Measurements from ENCODE around the gene TBC1D22B.

Gene TBC1D22B

DNA sequence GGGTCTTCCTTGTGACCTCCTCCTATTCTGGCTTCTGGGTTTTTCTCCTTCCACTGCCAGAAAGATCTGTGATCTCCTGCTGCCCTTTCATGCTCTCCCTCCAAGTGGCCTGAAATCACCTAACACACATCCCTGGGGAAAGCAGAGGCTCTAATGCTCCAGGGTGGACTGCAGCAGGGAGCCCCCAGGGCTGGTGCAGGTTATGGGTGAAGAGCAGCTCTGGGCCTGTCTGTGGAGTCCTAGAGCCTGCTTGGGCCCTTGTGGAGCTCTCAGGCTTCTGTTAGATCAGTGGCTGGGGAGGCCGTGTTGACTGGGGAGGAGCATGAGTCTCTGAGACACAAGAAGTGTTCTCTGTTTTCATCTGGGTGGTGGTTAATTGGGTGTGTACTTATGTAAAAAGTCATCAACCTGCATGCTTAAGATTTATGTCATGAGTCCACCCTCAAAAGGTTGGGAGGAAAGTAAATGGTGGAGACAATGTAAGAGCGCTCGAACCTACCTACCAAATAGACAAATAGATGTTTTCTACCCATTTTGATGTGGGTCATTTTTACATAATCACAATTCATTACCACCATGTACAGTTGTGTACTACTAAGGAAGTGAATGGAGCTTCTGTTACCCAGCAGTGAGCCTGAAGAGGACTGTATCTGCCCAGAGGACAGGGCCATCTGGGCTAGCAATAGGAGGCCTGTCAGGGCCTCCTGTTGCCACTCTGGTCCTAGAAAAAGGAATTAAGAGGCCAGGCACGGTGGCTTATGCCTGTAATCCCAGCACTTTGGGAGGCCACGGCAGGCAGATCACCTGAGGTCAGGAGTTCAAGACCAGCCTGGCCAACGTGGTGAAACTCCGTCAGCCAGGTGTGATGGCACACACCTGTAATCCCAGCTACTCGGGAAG, 64.2 kb downstream of the TBC1D22B start:
- Histone ChIP-seq H3K27ac (ENCODE audit: extremely low read depth, low read depth, low read length) (no peak overlapping the region), H3K36me3 (ENCODE audit: control insufficient read depth in 2 of 2, insufficient read depth in 1 of 2, low read length in 2 of 2) (peaks cover 0 to 68% of the 10 kb centered on the region in 2 experiments; a peak in 2 of 3 replicates), H3K4me1 (ENCODE audit: control insufficient read depth, insufficient read depth, low read length) (peaks cover 3% of the 10 kb centered on the region; the same call in 1 of the 2 replicates), H3K4me3 (ENCODE audit: low read depth, low read length) (no peak overlapping the region), H3K9me3 (ENCODE audit: control insufficient read depth, insufficient read depth, low read depth, low read length) (no peaks in the 10 kb centered on the region)
- TF ChIP-seq, protein P1, sequence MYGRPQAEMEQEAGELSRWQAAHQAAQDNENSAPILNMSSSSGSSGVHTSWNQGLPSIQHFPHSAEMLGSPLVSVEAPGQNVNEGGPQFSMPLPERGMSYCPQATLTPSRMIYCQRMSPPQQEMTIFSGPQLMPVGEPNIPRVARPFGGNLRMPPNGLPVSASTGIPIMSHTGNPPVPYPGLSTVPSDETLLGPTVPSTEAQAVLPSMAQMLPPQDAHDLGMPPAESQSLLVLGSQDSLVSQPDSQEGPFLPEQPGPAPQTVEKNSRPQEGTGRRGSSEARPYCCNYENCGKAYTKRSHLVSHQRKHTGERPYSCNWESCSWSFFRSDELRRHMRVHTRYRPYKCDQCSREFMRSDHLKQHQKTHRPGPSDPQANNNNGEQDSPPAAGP (tag by site-specific recombination; IDR thresholded peaks at IDR 0.05): 0 out of 2 replicates have a peak, but pooled peaks have one; percentile 24
- TF ChIP-seq, protein P2, sequence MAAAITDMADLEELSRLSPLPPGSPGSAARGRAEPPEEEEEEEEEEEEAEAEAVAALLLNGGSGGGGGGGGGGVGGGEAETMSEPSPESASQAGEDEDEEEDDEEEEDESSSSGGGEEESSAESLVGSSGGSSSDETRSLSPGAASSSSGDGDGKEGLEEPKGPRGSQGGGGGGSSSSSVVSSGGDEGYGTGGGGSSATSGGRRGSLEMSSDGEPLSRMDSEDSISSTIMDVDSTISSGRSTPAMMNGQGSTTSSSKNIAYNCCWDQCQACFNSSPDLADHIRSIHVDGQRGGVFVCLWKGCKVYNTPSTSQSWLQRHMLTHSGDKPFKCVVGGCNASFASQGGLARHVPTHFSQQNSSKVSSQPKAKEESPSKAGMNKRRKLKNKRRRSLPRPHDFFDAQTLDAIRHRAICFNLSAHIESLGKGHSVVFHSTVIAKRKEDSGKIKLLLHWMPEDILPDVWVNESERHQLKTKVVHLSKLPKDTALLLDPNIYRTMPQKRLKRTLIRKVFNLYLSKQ (tag by site-specific recombination; IDR thresholded peaks at IDR 0.05; ENCODE audit: borderline replicate concordance): no peak
- ChIA-PET POLR2A (no interaction called here), CTCF (interaction anchor here (0.7 to 2.4 kb wide), 4 partner anchors 11 to 304 kb away, joined by 3 to 9 read pairs (median 3); no protein-coding TSS in a partner anchor)

DNA sequence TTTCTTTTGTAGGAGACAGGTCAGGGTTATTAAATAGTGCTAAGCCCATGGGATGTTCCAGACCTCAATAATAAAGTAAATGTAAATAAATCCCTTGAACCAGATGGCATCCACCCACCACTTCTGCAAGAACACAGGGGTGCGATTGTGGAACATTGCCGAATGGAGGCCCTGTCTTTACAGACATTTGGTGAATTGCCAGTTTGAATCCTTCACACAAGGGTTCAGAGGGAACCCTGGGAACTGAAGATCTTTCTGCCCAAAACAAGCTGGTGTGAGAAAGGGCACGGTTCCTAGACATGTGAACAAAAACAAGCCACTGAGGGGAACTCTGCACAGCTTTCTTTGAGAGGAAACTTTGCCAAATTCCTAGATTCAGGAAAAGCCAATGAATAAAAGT, 66.0 kb downstream of the TBC1D22B start:
- 0 out of 2 replicates have a peak, but pooled peaks have one; percentile 42 for TF ChIP-seq ZBTB48 (tag by site-specific recombination; IDR thresholded peaks at IDR 0.05)
- peak; percentile 80 for TF ChIP-seq ZFHX2 (tag by site-specific recombination; conservative IDR thresholded peaks at IDR 0.05)
- TF ChIP-seq, protein P3, sequence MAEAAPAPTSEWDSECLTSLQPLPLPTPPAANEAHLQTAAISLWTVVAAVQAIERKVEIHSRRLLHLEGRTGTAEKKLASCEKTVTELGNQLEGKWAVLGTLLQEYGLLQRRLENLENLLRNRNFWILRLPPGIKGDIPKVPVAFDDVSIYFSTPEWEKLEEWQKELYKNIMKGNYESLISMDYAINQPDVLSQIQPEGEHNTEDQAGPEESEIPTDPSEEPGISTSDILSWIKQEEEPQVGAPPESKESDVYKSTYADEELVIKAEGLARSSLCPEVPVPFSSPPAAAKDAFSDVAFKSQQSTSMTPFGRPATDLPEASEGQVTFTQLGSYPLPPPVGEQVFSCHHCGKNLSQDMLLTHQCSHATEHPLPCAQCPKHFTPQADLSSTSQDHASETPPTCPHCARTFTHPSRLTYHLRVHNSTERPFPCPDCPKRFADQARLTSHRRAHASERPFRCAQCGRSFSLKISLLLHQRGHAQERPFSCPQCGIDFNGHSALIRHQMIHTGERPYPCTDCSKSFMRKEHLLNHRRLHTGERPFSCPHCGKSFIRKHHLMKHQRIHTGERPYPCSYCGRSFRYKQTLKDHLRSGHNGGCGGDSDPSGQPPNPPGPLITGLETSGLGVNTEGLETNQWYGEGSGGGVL (tag by site-specific recombination; IDR thresholded peaks at IDR 0.05): peak; percentile 11; the same call in 1 of the 2 replicates
- TF ChIP-seq ZBTB17 (tag by site-specific recombination; IDR thresholded peaks at IDR 0.05): 0 out of 2 replicates have a peak, but pooled peaks have one; percentile 19
- no peak for TF ChIP-seq OSR2 (tag by site-specific recombination; IDR thresholded peaks at IDR 0.05)
- TF ChIP-seq, protein P4, sequence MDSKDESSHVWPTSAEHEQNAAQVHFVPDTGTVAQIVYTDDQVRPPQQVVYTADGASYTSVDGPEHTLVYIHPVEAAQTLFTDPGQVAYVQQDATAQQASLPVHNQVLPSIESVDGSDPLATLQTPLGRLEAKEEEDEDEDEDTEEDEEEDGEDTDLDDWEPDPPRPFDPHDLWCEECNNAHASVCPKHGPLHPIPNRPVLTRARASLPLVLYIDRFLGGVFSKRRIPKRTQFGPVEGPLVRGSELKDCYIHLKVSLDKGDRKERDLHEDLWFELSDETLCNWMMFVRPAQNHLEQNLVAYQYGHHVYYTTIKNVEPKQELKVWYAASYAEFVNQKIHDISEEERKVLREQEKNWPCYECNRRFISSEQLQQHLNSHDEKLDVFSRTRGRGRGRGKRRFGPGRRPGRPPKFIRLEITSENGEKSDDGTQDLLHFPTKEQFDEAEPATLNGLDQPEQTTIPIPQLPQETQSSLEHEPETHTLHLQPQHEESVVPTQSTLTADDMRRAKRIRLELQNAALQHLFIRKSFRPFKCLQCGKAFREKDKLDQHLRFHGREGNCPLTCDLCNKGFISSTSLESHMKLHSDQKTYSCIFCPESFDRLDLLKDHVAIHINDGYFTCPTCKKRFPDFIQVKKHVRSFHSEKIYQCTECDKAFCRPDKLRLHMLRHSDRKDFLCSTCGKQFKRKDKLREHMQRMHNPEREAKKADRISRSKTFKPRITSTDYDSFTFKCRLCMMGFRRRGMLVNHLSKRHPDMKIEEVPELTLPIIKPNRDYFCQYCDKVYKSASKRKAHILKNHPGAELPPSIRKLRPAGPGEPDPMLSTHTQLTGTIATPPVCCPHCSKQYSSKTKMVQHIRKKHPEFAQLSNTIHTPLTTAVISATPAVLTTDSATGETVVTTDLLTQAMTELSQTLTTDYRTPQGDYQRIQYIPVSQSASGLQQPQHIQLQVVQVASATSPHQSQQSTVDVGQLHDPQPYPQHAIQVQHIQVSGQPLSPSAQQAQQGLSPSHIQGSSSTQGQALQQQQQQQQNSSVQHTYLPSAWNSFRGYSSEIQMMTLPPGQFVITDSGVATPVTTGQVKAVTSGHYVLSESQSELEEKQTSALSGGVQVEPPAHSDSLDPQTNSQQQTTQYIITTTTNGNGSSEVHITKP (tag by site-specific recombination; IDR thresholded peaks at IDR 0.05): peak; percentile 64; the same call in 1 of the 2 replicates
- TF ChIP-seq SP7 (tag by site-specific recombination; IDR thresholded peaks at IDR 0.05): peak; percentile 42
- peak; percentile 38; the same call in 1 of the 2 replicates for TF ChIP-seq EGR2 (tag by site-specific recombination; IDR thresholded peaks at IDR 0.05; ENCODE audit: low read depth)
- TF ChIP-seq ZFP37 (tag by site-specific recombination; IDR thresholded peaks at IDR 0.05): no peak
- POLR2A ChIA-PET: no interaction called here
- CTCF ChIA-PET: interaction anchor here (0.9 to 4.7 kb wide), 10 partner anchors 11 to 368 kb away, joined by 3 to 103 read pairs (median 6); no protein-coding TSS in a partner anchor
- Histone ChIP-seq H3K36me3 (ENCODE audit: control insufficient read depth in 2 of 2, insufficient read depth in 1 of 2, low read length in 2 of 2) (peaks cover 0 to 50% of the 10 kb centered on the region in 2 experiments; a peak in 2 of 3 replicates), H3K9me3 (ENCODE audit: control insufficient read depth, insufficient read depth, low read depth, low read length) (no peaks in the 10 kb centered on the region), H3K4me3 (ENCODE audit: low read depth, low read length) (no peak overlapping the region), H3K4me1 (ENCODE audit: control insufficient read depth, insufficient read depth, low read length) (peaks cover 3% of the 10 kb centered on the region; the same call in 1 of the 2 replicates), H3K27ac (ENCODE audit: extremely low read depth, low read depth, low read length) (no peak overlapping the region)

Measured in HEK293 (cell line).